Heart left ventricle (tissue), 16 donors: ENCODE data around the gene AFF1. TPM values are rescaled to one million over a fixed set of nuclear protein-coding genes. Genes with fewer than 3 reads are reported as not detected.

Experiments
- ATAC-seq, 4 donors: fragments of 200-7000 bp; cut with Tn5 transposase; one replicate each; pipeline ENCODE4 v1.9.1; 2020 to 2022; ENCODE audit warnings: moderate library complexity in 4 of 4, mild to moderate bottlenecking in 3 of 4, moderate number of reproducible peaks in 1 of 4
- DNase-seq, 5 donors: peaks; one replicate each; pipeline ENCODE4 v3.0.0-alpha.2; 2020
- H3K27ac ChIP-seq, 12 donors: fragments of 200-600 bp; sonication (generic) in 4 of 12; one replicate each; pipeline versions ENCODE4 v1.5.0 to v1.8.0; 2016 to 2022; ENCODE audit warnings: mild to moderate bottlenecking in 2 of 12
- H3K27me3 ChIP-seq, 9 donors: fragments of 200-600 bp; sonication (generic) in 2 of 9; one replicate each; pipeline versions ENCODE4 v1.5.1 to v1.8.0; 2016 to 2022; ENCODE audit warnings: mild to moderate bottlenecking in 3 of 9
- H3K36me3 ChIP-seq, 9 donors: fragments of 200-600 bp; sonication (generic) in 2 of 9; one replicate each; pipeline versions ENCODE4 v1.5.0 to v1.8.0; 2018 to 2022; ENCODE audit warnings: mild to moderate bottlenecking in 2 of 9
- H3K4me1 ChIP-seq, 12 donors: fragments of 200-600 bp; sonication (generic) in 4 of 12; one replicate each; pipeline versions ENCODE4 v1.5.0 to v1.8.0; 2016 to 2022; ENCODE audit warnings: mild to moderate bottlenecking in 3 of 12
- H3K4me3 ChIP-seq, 12 donors: fragments of 200-600 bp; sonication (generic) in 4 of 12; one replicate each; pipeline versions ENCODE4 v1.5.0 to v1.8.0; 2017 to 2022; ENCODE audit warnings: mild to moderate bottlenecking in 9 of 12, moderate library complexity in 4 of 12
- H3K9me3 ChIP-seq, 12 donors: fragments of 200-600 bp; sonication (generic) in 4 of 12; one replicate each; pipeline versions ENCODE4 v1.5.0 to v1.8.0; 2016 to 2022; ENCODE audit warnings: mild to moderate bottlenecking in 1 of 12
- CTCF ChIP-seq, 12 donors: fragments of 200-600 bp; sonication (generic) in 4 of 12; IDR thresholded peaks; one replicate each; pipeline versions ENCODE4 v1.5.0 to v1.8.0; 2018 to 2022; ENCODE audit warnings: antibody characterized with exemption in 12 of 12, mild to moderate bottlenecking in 5 of 12
- POLR2A ChIP-seq, 2 donors: fragments of 450-650 bp; IDR thresholded peaks; one replicate each; pipeline ENCODE4 v1.6.1; 2017; ENCODE audit warnings: antibody characterized with exemption in 2 of 2, mild to moderate bottlenecking in 2 of 2, moderate library complexity in 2 of 2
- WGBS, 4 donors: extraction: QIAGEN DNeasy Blood & Tissue Kit in 2 of 4; methylation state at CpG; one replicate each; pipeline versions ENCODE4 v1.1.5 to v1.1.7; 2013 to 2018; 5-methylcytosine and 5-hydroxymethylcytosine counted together
- intact Hi-C, 10 donors: fragments of 100-400 bp; cut with DNase I; formaldehyde crosslinking; loops; one replicate each; pipeline versions ENCODE4 v1.11.1 to v1.14.2; 2022
- polyA plus RNA-seq, 2 donors: library from polyadenylated mRNA; stranded (reverse); fragments of 200-250 nt; gene quantifications; one replicate each; pipeline ENCODE4 v1.2.3, GENCODE V29; 2013
- total RNA-seq, 9 donors: library from RNA; depleted of rRNA in 2 of 9; stranded (reverse); fragments of >200 nt in 2 of 9; fragmentation: NEBNext Ultra II Directional in 3 of 9; extraction: Animal tissue kit (Norgen Biotek cat#: 25700) in 3 of 9; gene quantifications; one replicate each; pipeline versions ENCODE4 v1.1.0 to v1.2.4, GENCODE V29; 2016 to 2023
- donor health status: ischemic (EF 13 %, LVEDD 7.1; RV severe dilation, severe dysfunction).
- donor health status: healthy with polysubstance abuse.
- donor health status: DM: no; HTN: yes; CAD: no.
- donor health status: DM: no; HTN: no; CAD: no.
- donor health status: ischemic (EF 25% LVEDD 6.9; RV normal size, moderate dysfunction).
- donor health status: ischemic (EF 25% LVEDD 5.7; RV mildly dilated, moderate dysfunction).
- donor health status: healthy.
- donor health status: DM: yes; HTN: yes; CAD: no.
- donor health status: ischemic (EF 35%, LVEDD 5.7; RV mildly dilated, moderate dysfunction).
- donor health status: nonischemic (EF 11% LVEDD 7.7; RV severe dilation, severe dysfunction).
- donor health status: DM: yes; HTN: yes; CAD: no.
- donor health status: PGD.
- donor health status: ischemic (EF 29% LVEDD 5.4; RV normal size, mild dysfunction).
- donor health status: nonischemic (EF 23%, LVEDD 6.1; RV moderate dilation, normal function).

The AFF1 gene
- total and polyA plus RNA-seq, 11 donors: 51.8 to 96.5 (median 72.8) TPM

GRCh38 chr4:87180767-87181166 lies 246.0 kb downstream of the AFF1 start:
- ATAC-seq (no peak), DNase-seq (no peak)
- TF ChIP-seq POLR2A (IDR thresholded peaks at IDR 0.05): no peak
- no peak for TF ChIP-seq CTCF (IDR thresholded peaks at IDR 0.05)
- Histone ChIP-seq H3K27ac (no peak overlapping the region), H3K27me3 (no peaks in the 10 kb centered on the region), H3K4me1 (no peaks in the 10 kb centered on the region), H3K4me3 (no peak overlapping the region), H3K36me3 (peaks cover 0 to 24% (median 8%) of the 10 kb centered on the region in 9 donors), H3K9me3 (no peaks in the 10 kb centered on the region)
- WGBS, 4 donors: 98 to 100% (median 99%) methylated on average over 2 of the region's 2 CpGs
- intact Hi-C loops: loop anchor here in 1 of 10 donors (5.0 kb wide), 1 partner anchor 42 kb away; the partner anchor contains the start of gene KLHL8

DNA sequence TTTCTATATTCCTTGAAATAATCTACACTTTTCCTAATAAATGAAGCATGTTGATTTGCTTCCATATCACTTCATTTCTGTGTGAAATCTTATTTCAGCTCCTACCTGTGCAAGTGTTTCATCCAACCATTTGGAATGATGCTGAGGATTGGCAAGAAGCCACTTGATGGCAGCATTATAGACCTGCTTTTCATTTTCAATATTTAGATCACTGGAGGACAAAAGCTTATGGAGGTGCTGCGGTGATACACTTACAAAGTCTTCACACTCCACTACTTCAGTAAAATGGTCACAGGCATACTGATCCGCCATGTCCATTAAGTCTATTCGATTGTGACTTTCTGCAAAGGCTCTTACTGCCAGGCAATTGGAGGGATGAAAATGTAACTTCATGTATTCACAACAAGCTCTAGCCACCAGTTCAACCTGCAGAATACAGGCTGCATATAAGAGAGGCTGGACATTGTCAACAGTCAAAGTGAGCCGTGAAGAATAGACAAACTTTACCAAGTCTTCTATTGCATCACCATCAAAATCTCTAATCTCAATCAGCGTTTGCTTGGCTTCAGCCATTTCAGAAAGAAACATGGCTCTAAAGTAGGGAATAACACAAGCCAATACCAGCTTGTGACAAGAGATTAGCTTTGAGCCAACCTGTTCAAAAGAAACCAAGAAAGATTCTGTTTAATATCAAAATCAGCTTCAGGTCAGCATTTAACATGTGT lies 250.5 kb downstream of the AFF1 start:
- no peaks in the 10 kb centered on the region for H3K36me3 ChIP-seq
- TF ChIP-seq CTCF (IDR thresholded peaks at IDR 0.05): no peak
- no peak for TF ChIP-seq POLR2A (IDR thresholded peaks at IDR 0.05)
- 88 to 96% (median 92%) methylated on average over 5 of the region's 5 CpGs for WGBS, 4 donors
- ATAC-seq (no peak), DNase-seq (no peak)
- H3K9me3 ChIP-seq: no peaks in the 10 kb centered on the region
- H3K27ac ChIP-seq: no peak overlapping the region
- no peaks in the 10 kb centered on the region for H3K27me3 ChIP-seq
- intact Hi-C loops: no loop called here
- H3K4me3 ChIP-seq: no peak overlapping the region
- no peaks in the 10 kb centered on the region for H3K4me1 ChIP-seq

- no peak for DNase-seq
- H3K4me3 ChIP-seq: no peak overlapping the region
- 67 to 70% (median 68%) methylated on average over 2 of the region's 2 CpGs for WGBS, 4 donors
- no peaks in the 10 kb centered on the region for H3K4me1 ChIP-seq
- intact Hi-C loops: no loop called here
- TF ChIP-seq POLR2A (IDR thresholded peaks at IDR 0.05) (no peak), CTCF (IDR thresholded peaks at IDR 0.05) (no peak)
- ATAC-seq: no peak
- H3K27ac ChIP-seq: no peak overlapping the region
- no peaks in the 10 kb centered on the region for H3K27me3 ChIP-seq
- peaks cover 0 to 2% (median 0%) of the 10 kb centered on the region in 9 donors for H3K36me3 ChIP-seq
- no peaks in the 10 kb centered on the region for H3K9me3 ChIP-seq
Measured at GRCh38 chr4:87188048-87188447, 253.2 kb downstream of the AFF1 start.

GRCh38 chr4:87188932-87189331 lies 254.1 kb downstream of the AFF1 start:
- intact Hi-C loops: no loop called here
- no peak for TF ChIP-seq POLR2A (IDR thresholded peaks at IDR 0.05)
- no peak for TF ChIP-seq CTCF (IDR thresholded peaks at IDR 0.05)
- no peaks in the 10 kb centered on the region for H3K4me1 ChIP-seq
- ATAC-seq: no peak
- peaks cover 0 to 2% (median 0%) of the 10 kb centered on the region in 9 donors for H3K36me3 ChIP-seq
- H3K27me3 ChIP-seq: no peaks in the 10 kb centered on the region
- H3K27ac ChIP-seq: no peak overlapping the region
- 93 to 98% (median 96%) methylated on average over 7 of the region's 7 CpGs for WGBS, 4 donors
- no peak overlapping the region for H3K4me3 ChIP-seq
- no peak for DNase-seq
- no peaks in the 10 kb centered on the region for H3K9me3 ChIP-seq

Other genes with a start within 250 kb of the AFF1 start
- 1 to 10 TPM in 1 of 9 donors, under 1 TPM in 8; 0.30 to 2.0 (median 0.57) TPM for gene SLC10A6, start 85.6 kb upstream of the AFF1 start, total RNA-seq
- gene SLC10A6, start 85.6 kb upstream of the AFF1 start, polyA plus RNA-seq: under 1 TPM in 1 of 2 donors, not detected in 1; 0.35 TPM
- gene C4orf36, start 42.6 kb upstream of the AFF1 start, total RNA-seq: 1 to 10 TPM in 5 of 9 donors, under 1 TPM in 2, not detected in 2; 0.61 to 2.4 (median 1.2) TPM
- gene C4orf36, start 42.6 kb upstream of the AFF1 start, polyA plus RNA-seq: under 1 TPM in 1 of 2 donors, not detected in 1; 0.36 TPM